ENCODE measurements around the gene ZFP69B. TPM values are rescaled to one million over a fixed set of nuclear protein-coding genes. Genes with fewer than 3 reads are reported as not detected.
"Not testable (repeated sequence)": the region's sequence is repeated elsewhere in the genome, so short reads cannot be mapped to it uniquely, and the experiment has no call there.

Gene ZFP69B
- polyA plus RNA-seq, 1 donor from 2014 or later: 0.95 TPM

DNA sequence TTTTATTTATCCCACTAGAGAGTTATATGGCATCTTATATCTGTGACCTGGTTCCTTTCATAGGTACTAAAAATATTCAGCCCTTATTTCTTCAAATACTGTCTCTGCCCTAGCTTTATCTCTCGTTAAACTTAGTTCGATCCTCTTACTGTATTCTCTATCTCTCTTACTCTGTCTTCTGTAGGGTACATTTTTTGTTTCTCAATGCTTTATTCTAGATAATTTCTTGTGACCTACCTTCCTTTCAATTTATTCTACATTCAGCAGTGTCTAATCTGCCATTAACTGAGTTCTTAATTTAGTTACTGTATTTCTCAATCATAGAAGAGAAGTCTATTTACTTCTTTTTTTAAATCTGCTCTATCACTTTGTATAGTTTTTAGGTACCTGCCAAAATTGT lies 25.0 kb downstream of the ZFP69B start:
- H3K4me3 Mint-ChIP-seq: peak overlapping the region in 1 of 4 donors; percentile 41

GRCh38 chr1:40476924-40477677 lies 26.8 kb downstream of the ZFP69B start, which contains the start of gene ZFP69:
ZFP69 (plus strand) TSS chr1:40477290; CDS start chr1:40479362, 2,072 bp downstream.
- H3K4me1 Mint-ChIP-seq: peaks cover 10 to 15% (median 13%) of the 10 kb centered on the region in 3 donors
- peaks cover 15 to 31% (median 23%) of the 10 kb centered on the region in 3 donors for H3K9me3 Mint-ChIP-seq
- peak within 1 kb of the TSS in 2 of 3 donors; percentile 60 to 76 for H3K27ac Mint-ChIP-seq
- H3K4me3 Mint-ChIP-seq: peak within 1 kb of the TSS; percentile 85 to 95 (median 92)
- peaks cover 16% of the 10 kb centered on the region for H3K36me3 Mint-ChIP-seq
- H3K27me3 Mint-ChIP-seq: no peaks in the 10 kb centered on the region

More for the DNA sequence above, 25.0 kb downstream of the ZFP69B start:
- Mint-ChIP-seq H3K36me3 (peaks cover 5% of the 10 kb centered on the region), H3K27me3 (no peaks in the 10 kb centered on the region), H3K9me3 (peaks cover 13 to 33% (median 31%) of the 10 kb centered on the region in 3 donors), H3K27ac (no peak overlapping the region), H3K4me1 (peaks cover 10 to 15% (median 13%) of the 10 kb centered on the region in 3 donors)

DNA sequence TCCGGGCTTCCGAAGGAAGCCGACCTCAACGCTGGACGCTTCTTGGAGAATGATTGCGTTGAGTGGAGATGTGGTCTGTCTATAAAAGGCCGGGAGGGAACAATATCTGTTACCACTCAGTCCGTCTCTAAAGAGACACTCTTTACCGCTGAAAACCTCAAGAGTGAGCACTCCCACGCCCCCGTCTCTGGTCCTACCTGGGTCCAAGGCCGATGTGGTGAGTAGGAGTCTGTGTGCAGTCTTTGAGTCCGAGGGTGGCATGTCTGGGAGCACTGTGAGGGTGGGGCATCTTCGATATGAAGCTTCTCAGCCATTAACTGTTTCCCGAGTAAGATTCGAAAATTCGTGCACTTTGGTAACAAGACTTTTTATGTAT lies 27.4 kb downstream of the ZFP69B start:
- H3K36me3 Mint-ChIP-seq: peaks cover 19% of the 10 kb centered on the region
- H3K9me3 Mint-ChIP-seq: peaks cover 14 to 33% (median 23%) of the 10 kb centered on the region in 3 donors
- peak overlapping the region; percentile 85 to 95 (median 90) for H3K4me3 Mint-ChIP-seq
- peak overlapping the region in 1 of 3 donors; percentile 60 for H3K27ac Mint-ChIP-seq
- peaks cover 10 to 15% (median 12%) of the 10 kb centered on the region in 3 donors for H3K4me1 Mint-ChIP-seq
- H3K27me3 Mint-ChIP-seq: no peaks in the 10 kb centered on the region

DNA sequence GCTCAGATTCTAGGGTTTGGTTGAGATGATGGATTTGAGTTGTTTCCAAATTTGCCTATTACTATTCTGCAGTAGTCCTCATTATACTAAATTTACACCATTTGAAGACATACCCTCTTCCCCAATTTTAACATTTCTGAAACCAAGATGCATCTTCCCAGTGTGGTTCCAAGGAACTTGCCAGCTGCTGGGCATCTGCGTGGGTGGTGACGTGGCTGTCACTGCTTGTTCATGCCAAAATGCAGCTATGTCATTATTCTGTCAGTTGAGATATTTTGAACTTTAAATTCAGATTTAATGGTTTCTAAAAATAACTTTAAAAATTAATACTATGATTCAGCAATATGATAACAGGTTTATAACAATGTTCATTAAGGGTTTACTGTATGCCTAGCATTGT lies 28.0 kb downstream of the ZFP69B start:
- Mint-ChIP-seq H3K36me3 (peaks cover 22% of the 10 kb centered on the region), H3K27me3 (no peaks in the 10 kb centered on the region), H3K9me3 (peaks cover 11 to 30% (median 22%) of the 10 kb centered on the region in 3 donors), H3K27ac (peak overlapping the region in 1 of 3 donors; percentile 60), H3K4me1 (peaks cover 10 to 15% (median 12%) of the 10 kb centered on the region in 3 donors), H3K4me3 (peak overlapping the region; percentile 85 to 95 (median 90))

DNA sequence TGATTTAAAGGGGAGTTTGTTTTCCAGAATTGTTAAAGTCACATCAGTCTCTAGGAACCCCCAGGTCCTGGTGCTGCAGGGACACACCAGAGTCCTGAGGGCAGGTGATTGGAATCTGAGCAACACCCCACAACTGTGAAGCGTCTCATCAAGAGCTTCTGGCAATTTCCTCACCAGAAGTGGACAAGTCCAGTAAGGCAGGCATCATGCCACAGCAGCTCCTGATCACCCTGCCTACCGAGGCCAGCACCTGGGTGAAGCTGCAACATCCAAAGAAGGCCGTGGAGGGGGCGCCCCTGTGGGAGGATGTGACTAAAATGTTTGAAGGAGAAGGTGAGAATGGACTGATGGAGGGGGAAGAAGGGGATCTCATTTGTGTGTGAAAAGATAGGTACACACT lies 28.9 kb downstream of the ZFP69B start:
- peaks cover 8 to 24% (median 15%) of the 10 kb centered on the region in 3 donors for H3K9me3 Mint-ChIP-seq
- H3K27me3 Mint-ChIP-seq: no peaks in the 10 kb centered on the region
- H3K27ac Mint-ChIP-seq: peak overlapping the region in 1 of 3 donors; percentile 93
- peak overlapping the region in 2 of 4 donors; percentile 9 to 85 for H3K4me3 Mint-ChIP-seq
- peaks cover 10 to 15% (median 12%) of the 10 kb centered on the region in 3 donors for H3K4me1 Mint-ChIP-seq
- peaks cover 26% of the 10 kb centered on the region for H3K36me3 Mint-ChIP-seq

DNA sequence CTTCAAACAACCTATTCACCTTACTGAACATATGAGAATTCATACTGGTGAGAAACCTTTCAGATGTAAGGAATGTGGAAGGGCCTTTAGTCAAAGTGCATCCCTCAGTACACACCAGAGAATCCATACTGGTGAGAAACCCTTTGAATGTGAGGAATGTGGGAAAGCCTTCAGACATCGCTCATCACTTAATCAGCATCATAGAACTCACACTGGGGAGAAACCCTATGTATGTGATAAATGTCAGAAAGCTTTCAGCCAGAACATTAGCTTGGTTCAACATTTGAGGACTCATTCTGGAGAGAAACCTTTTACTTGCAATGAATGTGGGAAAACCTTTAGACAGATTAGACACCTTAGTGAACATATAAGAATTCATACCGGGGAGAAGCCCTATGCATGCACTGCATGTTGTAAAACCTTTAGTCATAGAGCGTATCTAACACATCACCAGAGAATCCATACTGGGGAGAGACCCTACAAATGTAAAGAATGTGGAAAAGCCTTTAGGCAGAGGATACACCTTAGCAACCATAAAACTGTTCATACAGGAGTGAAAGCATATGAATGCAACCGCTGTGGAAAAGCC lies 45.1 kb downstream of the ZFP69B start:
- no peaks in the 10 kb centered on the region for H3K27me3 Mint-ChIP-seq
- peaks cover 0 to 1% (median 0%) of the 10 kb centered on the region in 3 donors for H3K4me1 Mint-ChIP-seq
- peaks cover 42% of the 10 kb centered on the region for H3K36me3 Mint-ChIP-seq
- H3K9me3 Mint-ChIP-seq: peaks cover 21 to 56% (median 32%) of the 10 kb centered on the region in 3 donors
- H3K4me3 Mint-ChIP-seq: no peak overlapping the region
- no peak overlapping the region for H3K27ac Mint-ChIP-seq

DNA sequence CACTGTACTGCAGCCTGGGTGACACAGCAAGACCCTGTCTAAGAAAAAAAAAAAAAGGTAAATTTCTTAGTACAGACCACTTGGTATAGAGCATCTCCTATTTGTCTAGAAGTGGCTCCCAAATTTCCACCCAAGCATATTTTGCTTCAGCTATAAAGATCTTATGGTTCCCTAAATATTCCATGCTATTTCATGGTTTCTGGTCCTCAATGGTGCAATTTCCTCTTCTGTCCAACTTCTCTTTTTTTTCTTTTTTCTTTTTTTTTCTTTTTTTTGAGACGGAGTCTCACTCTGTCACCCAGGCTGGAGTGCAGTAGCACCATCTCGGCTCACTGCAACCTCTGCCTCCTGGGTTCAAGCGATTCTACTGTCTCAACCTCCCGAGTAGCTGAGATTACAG lies 52.4 kb downstream of the ZFP69B start:
- peaks cover 7 to 37% (median 25%) of the 10 kb centered on the region in 3 donors for H3K9me3 Mint-ChIP-seq
- not testable (repeated sequence) for H3K27me3 Mint-ChIP-seq, H3K36me3 Mint-ChIP-seq, H3K27ac Mint-ChIP-seq, H3K4me1 Mint-ChIP-seq, H3K4me3 Mint-ChIP-seq

GRCh38 chr1:40507973-40508372 lies 57.7 kb downstream of the ZFP69B start:
- Mint-ChIP-seq H3K27ac (peak overlapping the region; percentile 50 to 76 (median 51)), H3K4me3 (peak overlapping the region; percentile 81 to 98 (median 91)), H3K4me1 (peaks cover 7 to 13% (median 7%) of the 10 kb centered on the region in 3 donors), H3K27me3 (no peaks in the 10 kb centered on the region), H3K9me3 (peaks cover 0 to 13% (median 10%) of the 10 kb centered on the region in 3 donors), H3K36me3 (peaks cover 7% of the 10 kb centered on the region)

- peak within 1 kb of the TSS; percentile 50 to 76 (median 51) for H3K27ac Mint-ChIP-seq
- peaks cover 0 to 11% (median 10%) of the 10 kb centered on the region in 3 donors for H3K9me3 Mint-ChIP-seq
- H3K4me1 Mint-ChIP-seq: peaks cover 7 to 13% (median 7%) of the 10 kb centered on the region in 3 donors
- H3K4me3 Mint-ChIP-seq: peak within 1 kb of the TSS; percentile 81 to 98 (median 91)
- peaks cover 7% of the 10 kb centered on the region for H3K36me3 Mint-ChIP-seq
- H3K27me3 Mint-ChIP-seq: no peaks in the 10 kb centered on the region
Observed at GRCh38 chr1:40508375-40509341, 58.4 kb downstream of the ZFP69B start, which contains the start of gene EXO5. EXO5 (plus strand) TSS chr1:40508767; CDS start chr1:40514545, 5,778 bp downstream.

Other genes with a start within 250 kb of the ZFP69B start
- gene TMCO2, start 202.5 kb upstream of the ZFP69B start, polyA plus RNA-seq: not detected
- gene ZMPSTE24, start 192.2 kb upstream of the ZFP69B start, polyA plus RNA-seq: 22.9 TPM
- 3.0 TPM for gene COL9A2, start 133.2 kb upstream of the ZFP69B start, polyA plus RNA-seq
- gene SMAP2, start 76.7 kb upstream of the ZFP69B start, polyA plus RNA-seq: 624 TPM
- gene ZFP69, start 26.8 kb downstream of the ZFP69B start, polyA plus RNA-seq: 5.7 TPM
- 7.9 TPM for gene EXO5, start 58.3 kb downstream of the ZFP69B start, polyA plus RNA-seq
- gene ZNF684, start 81.2 kb downstream of the ZFP69B start, polyA plus RNA-seq: 4.5 TPM
- 2.2 TPM for gene RIMS3, start 215.2 kb downstream of the ZFP69B start, polyA plus RNA-seq
- 74.3 TPM for gene NFYC, start 241.2 kb downstream of the ZFP69B start, polyA plus RNA-seq

Data from IgD-negative memory B cell (primary cell).